Natural killer cell (primary cell): ENCODE data around the gene UTP3. TPM values are rescaled to one million over a fixed set of nuclear protein-coding genes. Genes with fewer than 3 reads are reported as not detected.
A peak's percentile ranks its signal among the peaks of the same experiment; 100 is the strongest.

ENCODE experiments used
- ATAC-seq, 3 donors: fragments of 150-1000 bp in 2 of 3; fragments of 200-7000 bp in 1 of 3; cut with Tn5 transposase; 1 replicate in 1 of 3; 2 replicates in 2 of 3; pipeline ENCODE4 v1.10.0; 2021; ENCODE audit warnings: mild to moderate bottlenecking in 2 of 3, moderate library complexity in 2 of 3
- DNase-seq, 2 donors: peaks; one replicate each; pipeline versions ENCODE4 v3.0.0 to v3.0.0-alpha.2; 2013 to 2021; ENCODE audit warnings: mixed read lengths in 1 of 2
- H3K27ac ChIP-seq: one replicate; pipeline ENCODE4 v1.5.1; 2013; ENCODE audit warnings: mild to moderate bottlenecking, low read length
- H3K27me3 ChIP-seq: one replicate; pipeline ENCODE4 v1.6.1; 2013; ENCODE audit warnings: low read length; ENCODE audit not compliant: control insufficient read depth, insufficient read depth
- H3K36me3 ChIP-seq: one replicate; pipeline ENCODE4 v1.6.1; 2013; ENCODE audit warnings: low read length; ENCODE audit not compliant: control insufficient read depth, insufficient read depth
- H3K4me1 ChIP-seq: one replicate; pipeline ENCODE4 v1.6.1; 2013; ENCODE audit warnings: low read length; ENCODE audit not compliant: control insufficient read depth, insufficient read depth
- H3K4me3 ChIP-seq: one replicate; pipeline ENCODE4 v1.5.1; 2013; ENCODE audit warnings: low read length
- H3K9me3 ChIP-seq: one replicate; pipeline ENCODE4 v1.6.1; 2013; ENCODE audit warnings: low read length; ENCODE audit not compliant: control insufficient read depth, insufficient read depth
- H3K27ac Mint-ChIP-seq, 2 donors: one replicate each; pipeline ENCODE4 v1.8.0; 2022; ENCODE audit warnings: mild to moderate bottlenecking in 2 of 2, mixed read lengths in 2 of 2, moderate library complexity in 1 of 2
- H3K27me3 Mint-ChIP-seq, 2 donors: one replicate each; pipeline ENCODE4 v1.8.0; 2022; ENCODE audit warnings: low read depth in 2 of 2, mixed read lengths in 2 of 2
- H3K36me3 Mint-ChIP-seq: one replicate; pipeline ENCODE4 v1.8.0; 2022; ENCODE audit warnings: mixed read lengths
- H3K4me1 Mint-ChIP-seq, 2 donors: one replicate each; pipeline ENCODE4 v1.8.0; 2022; ENCODE audit warnings: mixed read lengths in 2 of 2
- H3K4me3 Mint-ChIP-seq: one replicate; pipeline ENCODE4 v1.8.0; 2022; ENCODE audit warnings: mild to moderate bottlenecking, moderate library complexity, mixed read lengths
- H3K9me3 Mint-ChIP-seq, 2 donors: one replicate each; pipeline ENCODE4 v1.8.0; 2022; ENCODE audit warnings: mixed read lengths in 2 of 2
- WGBS: methylation state at CpG from one replicate; pipeline ENCODE4 v1.1.7; 2013; ENCODE audit warnings: missing lambda C conversion rate; ENCODE audit not compliant: insufficient coverage; 5-methylcytosine and 5-hydroxymethylcytosine counted together
- intact Hi-C: fragments of 100-400 bp; cut with micrococcal nuclease; formaldehyde crosslinking; loops from one replicate; pipeline ENCODE4 v1.14.2; 2022
- total RNA-seq, 4 donors: library from RNA; stranded (reverse); fragments of 120-200 nt in 1 of 4; gene quantifications; one replicate each; pipeline versions ENCODE4 v1.2.3 to v1.2.4, GENCODE V29; 2013 to 2022
- TF ChIP-seq, protein P1 (sequence below): fragments of 200-600 bp; IDR thresholded peaks from one replicate; pipeline ENCODE4 v1.8.0; 2022; ENCODE audit warnings: antibody characterized with exemption

Gene UTP3
- total RNA-seq, 3 donors from 2014 or later (not counting 1 experiment from before 2014, with no cell fraction given), result 22.3 to 23.1 (median 22.6) TPM

GRCh38 chr4:70714079-70714887 lies 26.0 kb downstream of the UTP3 start:
- Mint-ChIP-seq H3K27ac (no peak overlapping the region), H3K4me3 (no peak overlapping the region), H3K9me3 (no peaks in the 10 kb centered on the region), H3K36me3 (no peaks in the 10 kb centered on the region), H3K27me3 (no peaks in the 10 kb centered on the region), H3K4me1 (peaks cover 7 to 14% of the 10 kb centered on the region in 2 donors)
- Histone ChIP-seq H3K27ac (no peak overlapping the region), H3K36me3 (no peaks in the 10 kb centered on the region), H3K9me3 (no peaks in the 10 kb centered on the region), H3K4me3 (no peak overlapping the region), H3K4me1 (peaks cover 10% of the 10 kb centered on the region), H3K27me3 (no peaks in the 10 kb centered on the region)
- DNase-seq (no peak), ATAC-seq (peak in 1 of 3 donors; percentile 45)
- 67% methylated on average over 3 of the region's 5 CpGs for WGBS
- intact Hi-C loops, result no loop called here
- TF ChIP-seq, protein P1, sequence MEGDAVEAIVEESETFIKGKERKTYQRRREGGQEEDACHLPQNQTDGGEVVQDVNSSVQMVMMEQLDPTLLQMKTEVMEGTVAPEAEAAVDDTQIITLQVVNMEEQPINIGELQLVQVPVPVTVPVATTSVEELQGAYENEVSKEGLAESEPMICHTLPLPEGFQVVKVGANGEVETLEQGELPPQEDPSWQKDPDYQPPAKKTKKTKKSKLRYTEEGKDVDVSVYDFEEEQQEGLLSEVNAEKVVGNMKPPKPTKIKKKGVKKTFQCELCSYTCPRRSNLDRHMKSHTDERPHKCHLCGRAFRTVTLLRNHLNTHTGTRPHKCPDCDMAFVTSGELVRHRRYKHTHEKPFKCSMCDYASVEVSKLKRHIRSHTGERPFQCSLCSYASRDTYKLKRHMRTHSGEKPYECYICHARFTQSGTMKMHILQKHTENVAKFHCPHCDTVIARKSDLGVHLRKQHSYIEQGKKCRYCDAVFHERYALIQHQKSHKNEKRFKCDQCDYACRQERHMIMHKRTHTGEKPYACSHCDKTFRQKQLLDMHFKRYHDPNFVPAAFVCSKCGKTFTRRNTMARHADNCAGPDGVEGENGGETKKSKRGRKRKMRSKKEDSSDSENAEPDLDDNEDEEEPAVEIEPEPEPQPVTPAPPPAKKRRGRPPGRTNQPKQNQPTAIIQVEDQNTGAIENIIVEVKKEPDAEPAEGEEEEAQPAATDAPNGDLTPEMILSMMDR, result no peak

DNA sequence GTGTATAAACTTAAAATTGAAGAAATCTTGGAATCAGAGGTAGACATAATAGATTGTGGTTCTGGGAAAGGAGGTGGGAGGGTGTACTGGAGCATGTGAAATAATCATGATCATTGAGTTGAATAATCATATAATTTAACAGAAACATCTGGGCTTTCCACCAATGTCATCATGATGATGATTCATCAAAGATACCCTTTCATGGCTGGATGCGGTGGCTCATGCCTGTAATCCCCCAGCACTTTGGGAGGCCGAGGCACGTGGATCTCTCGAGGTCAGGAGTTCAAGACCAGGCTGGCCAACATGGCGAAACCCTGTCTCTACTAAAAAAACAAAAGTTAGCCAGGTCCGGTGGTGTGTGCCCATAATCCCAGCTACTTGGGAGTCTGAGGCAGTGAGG lies 26.8 kb downstream of the UTP3 start:
- DNase-seq, result no peak
- intact Hi-C loops, result no loop called here
- H3K27me3 ChIP-seq, result no peaks in the 10 kb centered on the region
- H3K27ac ChIP-seq, result no peak overlapping the region
- no peak overlapping the region for H3K4me3 ChIP-seq
- no peaks in the 10 kb centered on the region for H3K9me3 ChIP-seq
- H3K36me3 ChIP-seq, result no peaks in the 10 kb centered on the region
- no peak overlapping the region for H3K4me3 Mint-ChIP-seq
- peaks cover 10% of the 10 kb centered on the region for H3K4me1 ChIP-seq
- WGBS, result 76% methylated on average over 6 of the region's 6 CpGs
- TF ChIP-seq, protein P1, result no peak
- H3K4me1 Mint-ChIP-seq, result peaks cover 7 to 14% of the 10 kb centered on the region in 2 donors
- no peaks in the 10 kb centered on the region for H3K27me3 Mint-ChIP-seq
- no peak for ATAC-seq
- H3K36me3 Mint-ChIP-seq, result no peaks in the 10 kb centered on the region
- H3K9me3 Mint-ChIP-seq, result no peaks in the 10 kb centered on the region
- no peak overlapping the region for H3K27ac Mint-ChIP-seq

GRCh38 chr4:70718811-70719604 lies 30.7 kb downstream of the UTP3 start:
- H3K4me3 ChIP-seq, result no peak overlapping the region
- Mint-ChIP-seq H3K27ac (no peak overlapping the region), H3K4me3 (no peak overlapping the region), H3K36me3 (no peaks in the 10 kb centered on the region), H3K27me3 (no peaks in the 10 kb centered on the region), H3K4me1 (peaks cover 8 to 10% of the 10 kb centered on the region in 2 donors), H3K9me3 (no peaks in the 10 kb centered on the region)
- no peaks in the 10 kb centered on the region for H3K36me3 ChIP-seq
- intact Hi-C loops, result no loop called here
- DNase-seq, result no peak
- ATAC-seq, result no peak
- TF ChIP-seq, protein P1, result no peak
- no peak overlapping the region for H3K27ac ChIP-seq
- 91% methylated on average over 13 of the region's 13 CpGs for WGBS
- no peaks in the 10 kb centered on the region for H3K9me3 ChIP-seq
- H3K27me3 ChIP-seq, result no peaks in the 10 kb centered on the region
- H3K4me1 ChIP-seq, result peaks cover 2% of the 10 kb centered on the region
